HL-60 (cell line): Measurements from ENCODE around the gene WNT7B.

ENCODE experiments used
- GABPA ChIP-seq: IDR thresholded peaks from 2 replicates; pipeline ENCODE4 v1.6.1; 2012; ENCODE audit warnings: low read depth
- POLR2AphosphoS5 ChIP-seq: IDR thresholded peaks from 2 replicates; pipeline ENCODE4 v1.6.1; 2012; ENCODE audit warnings: low read depth
- REST ChIP-seq: IDR thresholded peaks from 2 replicates; pipeline ENCODE4 v1.6.1; 2012; ENCODE audit warnings: low read depth; ENCODE audit not compliant: insufficient replicate concordance
- SPI1 ChIP-seq: IDR thresholded peaks from 2 replicates; pipeline ENCODE4 v1.6.1; 2012; ENCODE audit warnings: low read depth, mild to moderate bottlenecking, borderline replicate concordance
- TF ChIP-seq, protein P1 (sequence below): IDR thresholded peaks from one replicate; pipeline ENCODE4 v1.5.1; 2011; ENCODE audit warnings: low read length, control low read depth, inconsistent platforms; ENCODE audit not compliant: insufficient read depth

GRCh38 chr22:45930324-45930723 is 46.6 kb downstream of the WNT7B start:
- TF ChIP-seq, protein P1, sequence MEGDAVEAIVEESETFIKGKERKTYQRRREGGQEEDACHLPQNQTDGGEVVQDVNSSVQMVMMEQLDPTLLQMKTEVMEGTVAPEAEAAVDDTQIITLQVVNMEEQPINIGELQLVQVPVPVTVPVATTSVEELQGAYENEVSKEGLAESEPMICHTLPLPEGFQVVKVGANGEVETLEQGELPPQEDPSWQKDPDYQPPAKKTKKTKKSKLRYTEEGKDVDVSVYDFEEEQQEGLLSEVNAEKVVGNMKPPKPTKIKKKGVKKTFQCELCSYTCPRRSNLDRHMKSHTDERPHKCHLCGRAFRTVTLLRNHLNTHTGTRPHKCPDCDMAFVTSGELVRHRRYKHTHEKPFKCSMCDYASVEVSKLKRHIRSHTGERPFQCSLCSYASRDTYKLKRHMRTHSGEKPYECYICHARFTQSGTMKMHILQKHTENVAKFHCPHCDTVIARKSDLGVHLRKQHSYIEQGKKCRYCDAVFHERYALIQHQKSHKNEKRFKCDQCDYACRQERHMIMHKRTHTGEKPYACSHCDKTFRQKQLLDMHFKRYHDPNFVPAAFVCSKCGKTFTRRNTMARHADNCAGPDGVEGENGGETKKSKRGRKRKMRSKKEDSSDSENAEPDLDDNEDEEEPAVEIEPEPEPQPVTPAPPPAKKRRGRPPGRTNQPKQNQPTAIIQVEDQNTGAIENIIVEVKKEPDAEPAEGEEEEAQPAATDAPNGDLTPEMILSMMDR = no peak
- TF ChIP-seq POLR2AphosphoS5 (no peak), REST (no peak), SPI1 (no peak), GABPA (no peak)
